Ramos (cell line): ENCODE results near the gene HSBP1L1.
"Not testable (repeated sequence)": the region's sequence is repeated elsewhere in the genome, so short reads cannot be mapped to it uniquely, and the experiment has no call there.

ENCODE experiments used
- in situ Hi-C: fragments of 300-500 bp; cut with MboI; formaldehyde crosslinking; loops from one replicate; pipeline ENCODE4 v1.14.3; 2022; ENCODE audit warnings: low sequenced_read_pairs; ENCODE audit not compliant: unreplicated experiment

HSBP1L1 gene

GRCh38 chr18:79980585-79980984 is 16.1 kb downstream of the HSBP1L1 start:
- in situ Hi-C loops, result no loop called here

GRCh38 chr18:79982736-79983135 is 18.3 kb downstream of the HSBP1L1 start:
- in situ Hi-C loops, result no loop called here

GRCh38 chr18:79983253-79983652 is 18.8 kb downstream of the HSBP1L1 start:
- in situ Hi-C loops, result no loop called here

DNA sequence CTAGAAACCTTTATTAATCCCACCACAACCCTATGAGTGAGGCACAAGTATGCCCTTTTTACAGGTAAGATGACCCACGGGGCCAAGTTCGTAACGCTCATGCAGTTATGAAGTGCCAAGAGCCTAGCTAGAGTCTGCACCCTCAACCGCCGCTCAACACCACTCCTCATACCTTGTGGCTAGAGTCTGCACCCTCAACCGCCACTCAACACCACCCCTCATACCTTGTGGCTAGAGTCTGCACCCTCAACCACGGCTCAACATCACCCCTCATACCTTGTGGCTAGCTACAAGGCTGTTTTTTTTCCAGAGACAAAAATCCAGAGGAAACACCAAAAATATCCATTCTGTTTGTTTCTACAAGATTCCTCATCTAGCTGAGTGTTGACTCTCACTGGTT is 19.4 kb downstream of the HSBP1L1 start:
- in situ Hi-C loops, result no loop called here

- in situ Hi-C loops, result no loop called here
These were observed 20.7 kb downstream of the HSBP1L1 start for GRCh38 chr18:79985172-79985571.

- in situ Hi-C loops, result no loop called here
These were observed 22.3 kb downstream of the HSBP1L1 start for GRCh38 chr18:79986726-79987125.

- in situ Hi-C loops, result no loop called here
These were observed 23.1 kb downstream of the HSBP1L1 start for GRCh38 chr18:79987566-79987965.

GRCh38 chr18:79988071-79988450 is 23.6 kb downstream of the HSBP1L1 start:
- in situ Hi-C loops, result no loop called here

DNA sequence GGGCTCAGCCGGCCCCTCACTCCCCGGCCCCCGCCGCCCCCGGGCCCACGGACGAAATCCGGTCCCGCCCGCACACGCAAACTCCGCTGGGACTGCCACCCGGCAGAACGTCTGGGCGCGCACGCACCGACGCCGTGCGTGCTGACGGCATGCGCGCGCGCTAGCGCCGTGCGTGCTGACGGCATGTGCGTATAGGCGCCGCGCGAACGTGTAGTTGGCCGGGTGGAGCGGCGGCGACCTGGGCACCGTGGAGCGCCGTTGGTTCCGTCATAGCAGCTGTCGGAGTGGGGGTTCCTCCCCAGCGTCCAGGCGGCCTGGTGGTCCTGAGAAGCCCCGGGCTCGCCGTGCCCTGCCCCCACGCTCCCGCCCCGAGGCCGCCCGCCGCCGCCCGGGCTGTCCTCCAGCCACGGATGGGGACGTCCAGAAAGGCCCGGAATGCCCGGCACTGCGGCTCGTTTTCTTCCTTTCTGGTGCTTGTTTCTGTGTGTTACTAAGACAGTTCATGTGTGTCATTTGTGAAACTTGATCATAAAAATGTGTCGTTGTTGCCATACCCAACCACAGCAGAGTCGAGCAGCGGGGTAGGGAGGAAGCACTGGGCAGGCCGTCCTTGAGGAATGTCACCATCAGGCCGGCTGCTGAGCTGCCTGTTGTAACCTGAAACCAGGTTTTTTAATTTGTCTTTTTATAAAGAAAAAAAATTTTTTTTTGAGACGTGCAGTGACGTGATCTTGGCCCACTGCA is 24.2 kb downstream of the HSBP1L1 start, which contains the start of gene TXNL4A:
TXNL4A (minus strand) TSS at position 113 of the 744 bp plus-strand sequence. CDS start 171 bp downstream, outside the sequence.
- in situ Hi-C loops, result no loop called here

DNA sequence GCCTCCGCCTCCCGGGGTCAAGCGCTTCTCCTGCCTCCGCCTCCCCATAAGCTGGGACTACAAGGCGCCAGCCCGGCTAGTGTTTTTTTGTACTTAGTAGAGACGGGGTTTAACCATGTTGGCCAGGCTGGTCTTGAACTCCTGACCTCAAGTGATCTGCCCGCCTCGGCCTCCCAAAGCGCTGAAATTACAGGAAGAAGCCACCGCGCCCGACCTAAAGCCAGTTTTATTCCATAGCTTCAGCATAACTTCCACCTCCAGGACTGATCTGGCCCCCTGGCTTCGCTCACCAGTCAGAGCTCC is 24.7 kb downstream of the HSBP1L1 start:
- in situ Hi-C loops, result no loop called here

GRCh38 chr18:79991494-79991893 is 27.1 kb downstream of the HSBP1L1 start:
- in situ Hi-C loops, result no loop called here

DNA sequence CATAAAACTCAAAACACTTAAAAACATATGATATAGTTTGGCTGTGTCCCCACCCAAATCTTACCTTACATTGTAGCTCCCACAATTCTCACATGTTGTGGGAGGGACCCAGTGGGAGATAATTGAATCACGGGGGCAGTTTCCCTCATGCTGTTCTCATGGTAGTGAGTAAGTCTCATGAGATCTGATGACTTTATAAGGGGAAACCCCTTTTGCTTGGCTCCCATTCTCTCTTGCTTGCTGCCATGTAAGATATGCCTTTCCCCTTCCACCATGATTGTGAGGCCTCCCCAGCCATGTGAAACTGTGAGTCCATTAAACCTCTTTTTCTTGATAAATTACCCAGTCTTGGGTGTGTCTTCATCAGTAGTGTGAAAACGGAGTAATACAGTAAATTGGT is 35.3 kb downstream of the HSBP1L1 start:
- in situ Hi-C loops, result not testable (repeated sequence)

DNA sequence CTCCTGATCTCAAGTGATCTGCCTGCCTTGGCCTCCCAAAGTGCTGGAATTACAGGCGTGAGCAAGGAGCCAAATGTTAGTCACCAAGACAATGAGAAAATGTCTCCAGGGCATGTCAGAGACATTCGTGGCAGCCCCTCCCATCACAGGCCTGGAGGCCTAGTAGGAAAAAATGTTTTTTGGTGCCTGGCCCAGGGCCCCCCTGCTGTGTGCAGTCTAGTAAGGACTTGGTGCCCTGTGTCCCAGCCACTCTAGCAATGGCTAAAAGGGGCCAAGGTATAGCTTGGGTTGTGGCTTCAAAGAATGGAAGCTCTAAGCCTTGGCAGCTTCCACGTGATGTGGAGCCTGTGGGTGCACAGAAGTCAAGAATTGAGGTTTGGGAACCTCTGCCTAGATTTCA is 36.4 kb downstream of the HSBP1L1 start:
- in situ Hi-C loops, result no loop called here

GRCh38 chr18:80002468-80002867 is 38.0 kb downstream of the HSBP1L1 start:
- in situ Hi-C loops, result no loop called here

- in situ Hi-C loops, result no loop called here
These were observed 40.3 kb downstream of the HSBP1L1 start for GRCh38 chr18:80004600-80005342.

DNA sequence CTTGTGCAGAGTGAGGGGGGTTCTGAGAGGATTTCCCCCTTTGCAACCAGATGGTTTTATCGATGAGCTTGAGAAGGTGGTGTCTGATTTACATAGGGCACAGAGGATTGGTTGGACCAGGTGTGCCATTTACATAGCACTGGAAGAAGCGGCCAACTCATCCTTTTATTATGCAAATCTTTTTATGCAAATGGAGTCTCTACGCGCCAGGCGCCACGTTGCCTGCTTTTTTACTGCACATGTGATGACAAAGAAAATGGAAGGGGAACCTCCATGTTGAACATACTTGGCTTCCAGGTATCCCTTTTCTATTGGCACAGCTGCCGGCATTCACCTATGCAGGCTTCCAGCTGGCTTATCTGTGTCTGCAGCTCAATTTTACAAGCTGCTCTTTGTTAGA is 42.3 kb downstream of the HSBP1L1 start:
- in situ Hi-C loops, result no loop called here

GRCh38 chr18:80009661-80010550 is 45.5 kb downstream of the HSBP1L1 start:
- in situ Hi-C loops, result no loop called here

DNA sequence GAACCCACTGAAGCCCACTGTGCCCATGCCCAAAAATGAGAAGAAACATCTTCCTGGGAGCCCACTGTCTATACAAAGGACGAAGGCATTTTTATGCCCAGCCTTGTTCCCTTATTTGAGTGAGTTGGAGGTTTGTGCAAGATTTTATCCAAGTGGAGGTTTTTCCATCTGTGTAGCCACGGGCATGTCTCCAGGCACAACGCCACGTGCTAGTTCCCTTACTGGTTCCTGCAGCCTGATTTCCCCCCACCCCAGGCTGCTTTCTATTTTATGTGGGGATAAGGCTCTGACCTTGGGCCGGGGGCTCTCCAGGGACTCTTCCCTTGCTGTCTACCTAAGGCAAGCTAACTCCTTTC is 46.1 kb downstream of the HSBP1L1 start:
- in situ Hi-C loops, result no loop called here

DNA sequence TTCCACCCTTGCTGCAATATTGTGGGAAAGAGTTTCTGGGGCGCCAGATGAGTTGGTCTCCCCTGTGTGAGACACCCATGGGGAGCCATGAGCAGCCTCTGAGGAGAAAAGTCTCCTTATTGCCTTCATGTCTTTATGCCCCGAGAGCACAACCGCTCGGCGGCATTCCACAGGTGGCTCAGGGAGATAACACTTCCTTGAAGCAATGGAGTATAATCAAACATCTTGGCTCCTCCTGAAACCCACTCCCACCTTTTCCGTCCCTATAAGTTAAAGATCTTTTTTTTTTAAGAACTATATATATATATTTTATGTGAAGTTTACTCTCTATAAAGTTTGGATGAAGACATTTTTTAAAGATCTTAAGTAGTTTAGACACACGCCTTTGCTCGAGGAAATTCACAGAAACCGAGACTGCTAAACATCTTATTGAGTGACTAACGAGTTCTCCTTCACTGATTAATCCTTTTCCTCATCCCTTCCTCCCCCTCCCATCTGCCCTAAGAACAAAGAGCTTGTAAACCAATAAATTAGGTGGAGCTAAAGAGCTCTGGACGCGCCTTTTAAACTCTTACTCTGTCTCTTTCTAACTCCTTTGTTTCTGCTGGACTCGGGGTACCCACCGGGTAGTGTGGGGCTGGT is 47.2 kb downstream of the HSBP1L1 start:
- in situ Hi-C loops, result not testable (repeated sequence)

DNA sequence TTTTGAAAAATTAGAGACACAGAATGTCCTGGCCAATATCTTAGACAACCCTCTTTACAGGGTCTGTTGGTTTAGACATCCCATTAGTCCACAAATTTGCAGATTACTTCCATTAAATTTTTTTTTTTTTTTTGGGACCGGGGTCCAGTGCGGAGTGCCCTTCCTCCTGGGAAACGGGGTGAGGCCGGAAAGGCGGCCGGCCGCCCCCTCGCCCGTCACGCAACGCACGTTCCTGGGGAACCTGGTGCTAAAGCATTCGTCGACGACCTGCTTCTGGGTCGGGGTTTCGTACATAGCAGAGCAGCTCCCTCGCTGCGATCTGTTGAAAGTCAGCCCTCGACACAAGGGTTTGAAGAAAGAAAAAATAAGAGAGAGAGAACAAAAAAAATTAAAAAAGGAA is 48.3 kb downstream of the HSBP1L1 start:
- in situ Hi-C loops, result no loop called here
